Stimulated activated CD4-positive, alpha-beta T cell treated with anti-CD3 and anti-CD28 coated beads, Interleukin-4, amount 100 ng/mL, for 48 hours (primary cell): Measurements from ENCODE around the gene HOXB5.
A peak's percentile ranks its signal among the peaks of the same experiment; 100 is the strongest.

Experiments
- DNase-seq, 2 donors: peaks; one replicate each; pipeline ENCODE4 v3.0.0-alpha.2; 2020; ENCODE audit warnings: low read depth in 2 of 2

HOXB5 gene

GRCh38 chr17:48593126-48593829, at the start of gene HOXB5:
Gene HOXB5 (minus strand): TSS chr17:48593779. CDS start chr17:48593682, 97 bp downstream.
- no peak for DNase-seq

GRCh38 chr17:48642843-48643696, 49.5 kb upstream of the HOXB5 start:
- DNase-seq: no peak

GRCh38 chr17:48642059-48642842, 48.7 kb upstream of the HOXB5 start:
- no peak for DNase-seq

- DNase-seq: no peak
Observed at GRCh38 chr17:48641541-48642058, 48.0 kb upstream of the HOXB5 start.

GRCh38 chr17:48640858-48641180, 47.2 kb upstream of the HOXB5 start:
- DNase-seq: no peak

- no peak for DNase-seq
Observed at GRCh38 chr17:48639982-48640857, 46.6 kb upstream of the HOXB5 start.

GRCh38 chr17:48639136-48639535, 45.6 kb upstream of the HOXB5 start:
- DNase-seq: no peak

- no peak for DNase-seq
Observed at GRCh38 chr17:48637323-48638260, 44.0 kb upstream of the HOXB5 start.

GRCh38 chr17:48636177-48637018, 42.8 kb upstream of the HOXB5 start:
- DNase-seq: peak; percentile 78 to 80

- DNase-seq: no peak
Observed at GRCh38 chr17:48634493-48635208, 41.1 kb upstream of the HOXB5 start.

GRCh38 chr17:48633266-48633677, 39.7 kb upstream of the HOXB5 start:
- DNase-seq: no peak

- DNase-seq: no peak
Observed at GRCh38 chr17:48632579-48633265, 39.1 kb upstream of the HOXB5 start.

- no peak for DNase-seq
Observed at GRCh38 chr17:48631693-48632578, 38.4 kb upstream of the HOXB5 start.

GRCh38 chr17:48630925-48631692, 37.5 kb upstream of the HOXB5 start:
- DNase-seq: no peak

GRCh38 chr17:48630009-48630924, 36.7 kb upstream of the HOXB5 start:
- no peak for DNase-seq
